NCI-H2227 (cell line): Measurements from ENCODE around the gene ANKRD13B.
A peak's percentile ranks its signal among the peaks of the same experiment; 100 is the strongest.

Experiments used
- DNase-seq: peaks from one replicate; lab custom pipeline; 2025; ENCODE audit not compliant: unreplicated experiment; lab: John Stamatoyannopoulos, UW

ANKRD13B gene

DNA sequence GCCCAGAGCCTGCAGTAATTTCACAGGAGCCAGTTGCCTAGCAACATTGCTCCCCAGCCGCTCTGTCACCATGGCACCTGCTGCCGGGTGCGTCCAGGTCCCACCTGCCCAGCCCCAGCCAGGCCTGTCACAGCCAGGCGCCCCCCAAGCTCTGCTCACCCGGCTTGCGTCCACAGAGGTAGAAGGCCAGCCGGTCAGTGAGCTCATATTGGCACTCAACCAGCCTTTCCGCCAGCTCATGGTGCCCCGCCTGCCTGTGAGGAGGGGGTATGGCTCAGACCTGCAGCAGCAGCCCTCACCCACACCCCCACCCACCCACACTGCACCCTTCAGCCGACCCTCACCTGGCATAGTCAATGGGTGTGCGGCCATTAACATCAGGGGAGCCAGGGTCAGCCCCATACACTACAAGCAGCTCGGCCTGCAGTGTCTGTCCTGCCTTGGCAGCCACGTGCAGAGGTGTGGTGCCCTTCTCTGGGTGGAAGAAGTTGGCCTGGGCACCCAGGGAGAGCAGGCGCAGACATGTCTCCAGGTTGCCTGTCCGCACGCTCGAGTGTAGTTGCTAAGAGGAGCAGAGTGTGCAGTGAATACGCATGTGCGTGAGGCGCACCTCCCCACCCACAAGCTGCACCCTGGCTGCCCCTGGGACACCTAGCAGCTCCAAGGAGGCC, 11.2 kb upstream of the ANKRD13B start:
- peak; percentile 42 for DNase-seq

DNA sequence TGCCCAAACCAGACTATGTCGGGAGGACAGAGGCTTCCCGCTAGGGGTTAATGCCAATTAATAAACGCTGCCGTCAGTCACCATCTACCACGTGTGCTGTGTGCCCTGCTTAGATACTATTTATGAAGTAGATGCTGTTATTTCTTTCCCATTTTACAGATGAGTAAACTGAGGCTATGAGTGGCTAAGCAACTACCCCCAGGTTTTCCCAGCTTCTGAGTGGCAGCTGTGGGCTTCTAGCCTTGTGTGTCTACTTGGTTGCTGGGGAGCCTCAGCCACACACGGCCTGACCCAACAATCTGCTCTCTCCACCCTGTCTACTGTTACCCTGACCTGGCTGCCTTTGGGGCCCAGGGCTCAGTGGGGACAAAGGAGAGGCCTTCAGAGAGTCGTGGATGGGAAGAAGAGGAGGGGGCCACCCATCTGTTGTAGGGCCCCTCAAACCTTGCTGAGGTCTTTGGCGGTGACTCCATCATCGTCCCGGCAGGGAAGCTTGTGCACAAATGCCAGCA, 10.6 kb upstream of the ANKRD13B start:
- DNase-seq = no peak

DNA sequence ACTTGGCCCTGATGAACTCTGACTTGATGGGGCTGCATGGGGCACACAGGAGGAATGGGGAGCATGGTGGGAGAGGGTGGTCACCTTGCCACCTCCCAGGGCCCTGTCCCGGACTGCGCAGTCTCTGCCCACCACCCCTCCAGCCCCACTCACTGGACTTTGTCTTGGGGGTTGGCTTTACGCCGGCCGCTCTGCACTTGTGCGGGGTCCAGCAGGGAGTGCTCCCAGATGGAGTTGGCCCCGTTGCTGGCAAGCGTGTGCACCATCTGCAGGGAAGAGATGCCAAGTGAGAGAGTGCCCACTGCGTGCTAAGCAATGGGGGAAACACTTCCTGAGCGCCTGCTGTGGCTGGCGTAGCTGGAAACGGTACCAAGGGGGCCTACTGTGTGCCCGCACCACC, 10.2 kb upstream of the ANKRD13B start:
- no peak for DNase-seq

DNA sequence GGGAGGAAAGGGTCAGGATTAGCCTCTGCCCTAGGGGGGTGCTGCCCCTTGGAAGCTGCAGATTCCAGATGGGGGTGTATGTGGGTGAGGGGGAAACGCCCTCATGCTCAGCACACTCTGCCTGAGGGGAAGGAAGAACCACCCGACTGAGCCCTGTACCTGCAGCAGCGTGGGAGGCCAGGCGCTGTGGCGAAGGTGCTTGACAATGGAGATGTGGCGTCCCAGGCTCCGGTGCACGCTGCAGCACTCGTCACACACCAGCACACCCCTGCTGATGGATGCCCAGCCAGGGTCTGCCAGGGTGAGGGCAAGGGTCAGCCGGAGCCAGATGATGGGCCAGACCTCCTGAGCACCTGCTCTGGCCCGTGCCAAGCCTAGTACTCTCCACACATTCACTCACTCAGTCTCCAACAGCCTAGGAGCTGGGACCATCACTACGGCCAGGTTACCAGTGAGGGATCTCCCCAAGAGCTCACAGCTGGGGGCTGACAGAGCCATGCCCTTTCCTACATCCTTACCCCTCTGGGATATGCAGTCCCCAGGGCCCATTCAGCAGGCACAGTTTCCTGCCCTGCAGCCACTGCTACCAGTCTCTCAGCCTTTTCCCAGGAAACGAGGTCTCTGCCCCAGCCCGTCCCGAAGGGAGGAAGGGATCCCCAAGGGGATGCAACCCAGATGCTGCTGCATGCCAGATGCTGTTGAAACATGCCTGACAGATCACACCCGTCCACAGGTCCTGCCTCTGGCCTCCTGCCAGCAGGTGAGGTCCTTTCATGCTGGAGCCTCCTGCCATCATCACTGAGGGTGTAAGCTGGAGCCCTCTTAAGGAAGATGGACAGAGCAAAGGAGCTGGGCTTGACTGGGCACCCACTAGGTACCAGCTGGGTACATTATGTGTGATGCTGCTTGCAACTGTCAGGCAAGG, 9.3 kb upstream of the ANKRD13B start:
- DNase-seq = no peak

DNA sequence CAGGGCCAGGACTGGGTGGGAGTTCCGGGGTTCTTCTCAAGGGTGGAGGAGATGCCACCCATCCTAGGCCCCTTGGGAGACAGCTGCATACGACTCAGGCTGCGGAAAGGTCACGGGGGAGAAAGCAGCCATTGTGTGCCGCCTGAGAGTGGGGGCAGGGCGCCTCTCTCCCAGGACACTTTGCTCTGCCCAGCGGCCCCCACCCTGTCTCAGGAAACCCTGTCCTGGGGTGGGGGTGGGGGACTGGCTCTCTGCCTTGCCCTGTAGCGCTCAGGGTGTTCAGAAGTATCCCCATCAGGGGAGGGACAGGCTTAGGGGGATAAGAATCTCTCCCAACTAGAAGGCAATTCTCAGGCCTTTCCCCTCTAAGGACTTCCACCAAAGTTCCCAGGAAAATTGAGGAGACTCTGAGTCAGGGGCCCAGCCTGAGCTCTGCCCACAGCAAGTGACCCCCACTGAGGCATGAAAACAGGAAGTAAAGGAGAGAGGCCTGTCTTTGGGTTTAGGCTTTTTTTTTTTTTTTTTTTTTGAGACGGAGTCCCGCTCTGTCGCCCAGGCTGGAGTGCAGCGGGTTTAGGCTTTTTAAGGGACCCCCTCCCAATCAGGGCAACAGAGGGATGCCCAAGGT, 8.4 kb upstream of the ANKRD13B start:
- DNase-seq = no peak

DNA sequence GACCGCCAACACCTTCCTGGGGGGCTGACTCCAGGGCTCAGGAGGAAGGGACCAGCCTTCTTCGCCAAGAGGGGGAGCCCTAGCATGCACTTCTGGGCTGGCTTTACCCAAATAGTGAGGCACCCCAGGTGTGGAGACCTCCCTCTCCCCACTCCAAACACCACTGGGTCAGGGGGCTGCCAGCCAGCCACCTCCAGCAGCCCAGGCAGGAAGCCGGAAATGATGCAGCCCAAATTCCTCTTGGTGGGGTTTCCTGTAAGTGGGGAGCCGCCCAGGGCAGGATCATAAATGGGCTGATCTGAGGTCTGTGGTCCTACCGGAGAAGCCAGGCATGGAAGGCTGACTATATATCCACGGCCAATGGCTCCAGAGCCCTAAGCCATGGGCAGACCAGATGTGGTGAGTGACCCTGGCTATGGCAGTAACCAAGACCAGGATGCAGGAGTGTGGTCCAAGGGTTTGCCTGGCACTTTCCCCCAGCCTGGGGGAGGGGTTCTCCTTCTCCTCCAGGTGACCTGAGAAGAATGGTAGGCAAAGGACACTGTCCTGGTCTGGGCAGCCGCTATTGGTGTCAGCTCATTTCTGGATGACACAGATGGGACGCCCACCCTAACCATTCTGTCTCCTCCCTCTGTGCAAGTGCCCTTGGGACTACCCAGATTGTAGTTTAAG, 7.7 kb upstream of the ANKRD13B start:
- DNase-seq = no peak

DNA sequence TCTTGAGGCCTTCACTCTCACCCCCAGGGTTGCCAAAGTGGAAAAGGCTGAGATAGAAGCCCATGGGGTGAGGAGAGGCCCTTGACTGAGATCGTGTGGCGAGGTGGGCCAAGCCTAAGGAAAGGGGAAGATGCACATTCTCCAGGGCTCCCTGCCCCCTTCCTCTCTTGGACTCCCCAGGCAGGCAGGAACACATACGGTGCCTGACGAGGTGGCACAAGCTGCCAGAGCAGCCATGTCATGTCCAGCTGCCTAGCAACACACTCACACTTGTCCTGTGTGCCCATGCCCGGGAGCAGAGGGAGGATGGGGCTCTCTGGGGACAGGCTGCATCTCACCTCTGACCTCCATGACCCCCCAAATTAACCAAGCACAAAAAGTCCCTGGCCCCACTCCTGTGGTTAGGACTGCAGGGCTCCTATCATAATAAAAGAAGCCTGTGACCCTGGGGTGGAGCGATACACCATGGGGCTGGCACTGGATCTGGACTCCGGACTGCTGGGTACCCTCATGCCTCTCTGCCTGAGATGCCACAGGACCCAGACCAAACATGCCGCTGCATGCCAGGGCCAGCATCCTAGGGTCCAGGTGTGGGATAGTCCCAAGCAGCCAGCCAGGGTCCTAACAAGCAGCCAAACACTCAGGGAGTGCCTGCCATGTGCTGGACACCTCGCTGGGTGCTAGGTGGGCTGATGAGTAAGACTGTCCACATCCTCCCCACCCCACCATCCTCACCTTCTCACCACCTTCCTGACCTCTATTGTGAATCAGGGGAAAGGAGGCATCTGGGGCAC, 6.1 kb upstream of the ANKRD13B start:
- DNase-seq = no peak

DNA sequence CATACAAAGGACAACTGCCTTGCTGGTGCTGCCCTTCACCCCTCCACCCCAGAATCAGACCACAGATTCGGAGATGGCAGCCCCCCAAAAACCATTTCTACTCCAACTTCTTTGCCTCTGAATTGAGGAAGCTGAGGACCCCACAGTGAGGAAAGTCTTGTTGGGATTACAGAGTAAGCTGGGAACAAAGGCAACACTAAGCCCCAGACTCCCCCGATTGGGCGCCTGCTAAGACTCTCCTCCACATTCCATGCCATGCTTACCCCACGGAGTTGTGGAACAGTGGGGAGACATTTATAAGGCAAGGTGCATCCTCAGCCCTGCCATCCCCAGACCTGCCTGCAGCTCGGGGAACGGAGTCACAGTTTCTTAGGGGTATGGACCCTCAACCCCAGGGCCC, 5.3 kb upstream of the ANKRD13B start:
- no peak for DNase-seq

DNA sequence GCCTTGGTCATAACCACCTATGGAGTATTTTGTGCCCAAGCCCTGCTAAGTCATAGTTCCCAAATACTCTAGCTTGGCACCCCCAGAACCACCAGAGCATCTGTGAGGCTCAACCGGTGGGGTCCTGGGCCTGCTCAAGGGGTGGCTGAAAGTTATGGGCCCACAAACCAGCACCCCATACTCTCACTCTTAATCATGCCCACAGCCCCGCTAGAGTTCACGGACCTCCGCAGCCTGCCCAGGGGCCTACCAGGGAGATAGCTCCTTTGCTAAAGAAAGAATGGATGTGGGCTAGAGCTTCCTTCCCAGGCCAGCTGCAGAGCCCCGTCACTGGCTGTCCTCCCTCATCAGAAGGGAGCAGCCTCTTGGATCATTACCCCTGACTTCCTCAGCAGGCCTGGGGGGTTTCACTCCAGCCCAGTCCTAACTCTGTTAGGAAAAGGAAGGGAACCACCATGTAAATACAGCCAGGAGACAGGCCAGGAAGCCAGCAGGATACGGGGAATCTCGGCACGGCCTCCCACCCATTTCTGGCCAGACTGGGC, 4.8 kb upstream of the ANKRD13B start:
- no peak for DNase-seq

DNA sequence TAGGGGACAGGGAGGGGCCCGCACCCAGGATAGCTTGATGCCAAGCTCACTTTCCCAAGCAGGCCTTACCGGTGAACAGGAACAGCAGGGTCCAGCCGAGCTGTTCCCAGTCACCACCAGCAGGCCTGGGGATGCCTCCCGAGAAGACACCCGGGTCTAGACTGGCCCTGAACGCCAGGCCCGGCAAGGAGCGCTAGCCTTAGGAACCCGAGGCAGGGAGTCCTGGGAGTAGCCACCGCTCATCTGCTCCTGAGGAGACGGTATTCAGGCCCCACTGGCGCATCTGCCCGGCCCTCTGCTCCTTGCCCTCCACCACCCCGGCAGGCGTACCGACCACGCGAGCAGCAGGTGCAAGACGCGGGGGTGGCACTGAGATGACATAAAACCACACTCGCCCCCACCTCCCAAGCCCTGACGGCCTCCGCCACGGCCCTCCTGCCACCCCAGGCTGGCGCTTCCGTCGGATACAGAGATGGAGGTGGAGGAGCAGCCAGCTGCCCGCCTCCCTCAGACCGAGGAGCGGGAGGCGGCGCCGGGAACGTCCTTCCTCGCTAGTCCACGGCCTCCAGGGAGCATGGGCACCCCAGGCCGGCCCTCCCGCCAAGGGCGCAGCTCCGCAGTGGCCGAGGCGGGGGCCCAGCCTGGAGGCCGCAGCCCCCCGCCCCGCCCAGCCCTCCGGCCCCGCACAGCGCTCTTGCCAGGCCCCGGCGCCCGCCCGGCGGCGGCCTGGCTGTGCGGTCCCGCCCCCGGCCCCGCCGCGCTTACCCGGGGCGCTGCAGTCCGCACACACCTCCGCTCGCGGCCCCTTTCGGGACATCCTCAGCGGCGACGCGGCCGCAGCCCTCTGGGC, 4.1 kb upstream of the ANKRD13B start:
- peak; percentile 42 for DNase-seq

DNA sequence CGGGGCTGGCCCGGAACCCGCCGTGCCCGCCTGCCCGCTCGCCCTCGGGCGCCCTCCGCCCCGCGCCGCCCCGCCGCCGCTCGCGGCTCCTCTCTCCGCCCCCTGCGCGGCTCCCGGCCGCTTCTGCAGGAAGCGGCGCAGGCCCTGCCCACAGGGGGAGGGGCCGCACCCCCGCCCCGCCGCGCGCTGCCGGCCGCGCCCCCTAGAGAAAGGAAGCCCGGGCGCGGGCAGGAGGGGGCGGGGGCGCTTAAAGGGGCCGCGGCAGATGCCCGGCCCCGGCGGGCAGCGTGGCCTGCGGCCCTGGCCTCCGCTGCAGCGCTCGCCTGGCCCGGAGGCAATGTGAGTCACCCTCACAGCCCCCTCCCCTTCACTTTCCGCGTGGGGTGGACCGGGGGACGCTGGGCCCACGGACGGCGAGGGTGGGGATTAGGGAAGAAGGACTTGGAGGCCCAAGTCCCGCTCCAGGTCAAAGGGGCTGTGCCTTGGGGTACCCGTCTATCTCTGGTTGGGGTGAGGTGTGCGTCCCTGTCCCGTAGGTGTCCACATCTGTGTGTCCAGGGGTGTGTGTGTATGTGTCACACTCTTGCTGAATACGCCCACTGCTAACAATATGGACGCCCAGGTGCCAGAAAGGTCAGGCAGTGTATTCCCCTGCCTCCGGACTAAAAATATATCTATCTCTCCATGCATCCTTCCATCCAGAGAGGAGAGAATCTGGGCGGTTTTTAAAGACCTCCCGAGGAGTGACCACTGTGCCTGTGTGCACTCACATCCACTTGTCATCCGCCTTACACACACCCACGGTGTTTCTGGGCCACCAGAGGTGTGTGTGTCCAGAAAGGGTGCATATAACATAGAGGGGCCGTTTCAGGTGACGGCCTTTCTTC, 3.2 kb upstream of the ANKRD13B start, which contains the start of gene GIT1:
Gene GIT1, minus strand, starts transcription at position 125 of the 887 bp plus-strand sequence. CDS start 270 bp downstream, outside the sequence.
- DNase-seq = peak; percentile 87

DNA sequence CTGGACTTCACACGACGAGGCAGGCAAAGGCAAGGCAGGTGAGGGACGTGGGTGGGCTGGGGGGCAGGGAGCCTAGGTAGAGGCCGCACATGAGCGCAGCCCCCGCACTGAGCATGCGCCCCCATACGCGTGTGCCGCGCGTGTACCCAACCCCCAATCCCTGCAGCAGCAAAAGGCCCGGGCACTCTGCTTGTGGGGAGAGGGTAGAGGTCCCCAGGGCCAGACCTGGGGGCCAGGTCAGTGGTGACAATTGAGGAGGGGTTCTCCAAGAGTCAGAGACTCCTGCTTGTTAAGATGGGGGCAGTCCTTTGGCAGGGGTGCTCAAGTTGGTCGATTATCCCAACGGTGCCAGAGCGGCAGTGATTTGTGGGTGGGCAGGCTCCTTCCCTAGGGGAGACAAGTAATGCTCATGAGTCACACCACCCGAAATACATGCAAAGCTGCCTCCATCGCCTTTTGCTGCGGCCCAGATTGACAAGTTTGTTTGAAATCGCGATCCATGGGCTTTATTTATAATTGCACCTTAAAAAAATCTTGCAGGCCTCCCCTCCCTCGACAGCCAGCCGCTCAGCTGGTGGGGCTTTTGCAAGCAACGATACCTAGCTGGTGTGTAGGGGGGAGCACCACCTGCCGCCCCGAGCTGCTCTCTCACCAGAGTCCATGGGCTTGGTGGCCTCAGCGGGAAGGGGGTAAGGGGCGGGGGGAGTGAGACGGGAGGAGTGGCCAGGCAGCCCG, 2.4 kb upstream of the ANKRD13B start:
- DNase-seq = peak; percentile 69

DNA sequence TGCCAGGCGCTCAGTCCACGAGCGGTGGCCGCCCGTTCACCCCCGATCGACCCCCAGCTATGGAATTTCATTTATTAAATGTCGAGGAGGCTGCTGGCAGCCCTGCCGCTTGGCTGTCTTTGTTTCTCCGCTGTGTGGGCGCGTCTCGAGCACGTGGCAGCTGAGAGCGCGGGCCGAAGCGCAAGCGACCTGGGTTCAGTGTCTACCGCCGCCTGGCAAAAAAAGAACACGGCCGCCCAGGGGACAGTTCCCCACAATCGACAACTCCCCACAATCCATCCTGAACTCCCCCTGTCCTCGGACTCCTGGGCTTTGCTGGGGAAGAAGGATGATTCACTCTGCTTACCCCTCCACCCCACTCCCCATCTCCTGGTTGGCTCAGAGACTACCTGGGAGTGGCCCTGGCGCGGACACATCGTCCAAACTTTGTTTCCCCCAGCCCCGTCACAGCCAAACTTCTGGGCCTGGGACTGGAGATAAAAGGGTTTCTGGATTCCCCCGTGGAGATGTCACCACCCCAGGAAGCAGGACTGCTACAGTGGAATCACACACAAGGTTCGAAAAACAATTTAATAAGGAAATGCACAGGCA, 1.7 kb upstream of the ANKRD13B start:
- DNase-seq = peak; percentile 69

DNA sequence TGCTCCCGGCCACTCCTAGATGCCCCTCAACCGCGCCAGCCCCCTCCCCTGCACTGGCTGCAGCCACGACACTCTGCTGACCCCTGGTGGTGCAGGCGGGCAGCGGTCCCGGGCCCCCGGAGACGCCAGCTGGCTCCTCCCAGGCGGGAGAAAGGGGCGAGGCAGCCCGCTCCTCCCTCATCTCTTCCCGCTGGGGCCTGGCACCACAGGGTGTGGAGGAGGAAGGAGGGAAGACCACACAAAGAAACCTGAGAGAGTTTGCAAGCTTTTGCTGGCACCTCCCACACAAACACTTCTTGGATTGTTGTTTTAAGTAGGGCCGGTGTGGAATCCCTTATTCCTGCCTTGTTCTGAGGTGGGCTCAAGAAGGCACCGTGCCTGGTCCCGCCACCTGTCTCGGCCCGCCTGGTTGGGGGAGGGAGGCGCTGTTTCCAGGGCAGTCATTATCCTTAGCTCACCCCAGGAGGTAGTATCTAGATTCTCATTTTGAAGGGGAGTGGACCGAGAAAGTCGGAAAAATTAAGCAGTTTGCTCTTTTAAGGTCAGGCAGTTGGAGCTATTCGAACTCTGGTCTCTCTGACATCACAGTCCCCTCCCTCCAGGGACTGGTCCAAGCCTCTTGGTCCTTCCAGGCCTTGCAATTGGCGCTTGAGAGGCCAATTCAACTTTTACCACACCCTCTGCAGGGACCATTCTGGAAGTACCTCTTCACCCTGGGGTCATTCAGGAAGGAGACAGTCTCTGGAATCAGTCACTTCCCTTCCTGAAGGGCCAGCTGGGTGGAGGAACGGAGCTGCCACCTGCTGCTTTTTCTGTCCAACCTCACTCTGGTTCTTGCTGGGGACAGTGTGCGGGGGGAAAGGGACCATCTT, 959 bp upstream of the ANKRD13B start:
- DNase-seq = peak; percentile 90

DNA sequence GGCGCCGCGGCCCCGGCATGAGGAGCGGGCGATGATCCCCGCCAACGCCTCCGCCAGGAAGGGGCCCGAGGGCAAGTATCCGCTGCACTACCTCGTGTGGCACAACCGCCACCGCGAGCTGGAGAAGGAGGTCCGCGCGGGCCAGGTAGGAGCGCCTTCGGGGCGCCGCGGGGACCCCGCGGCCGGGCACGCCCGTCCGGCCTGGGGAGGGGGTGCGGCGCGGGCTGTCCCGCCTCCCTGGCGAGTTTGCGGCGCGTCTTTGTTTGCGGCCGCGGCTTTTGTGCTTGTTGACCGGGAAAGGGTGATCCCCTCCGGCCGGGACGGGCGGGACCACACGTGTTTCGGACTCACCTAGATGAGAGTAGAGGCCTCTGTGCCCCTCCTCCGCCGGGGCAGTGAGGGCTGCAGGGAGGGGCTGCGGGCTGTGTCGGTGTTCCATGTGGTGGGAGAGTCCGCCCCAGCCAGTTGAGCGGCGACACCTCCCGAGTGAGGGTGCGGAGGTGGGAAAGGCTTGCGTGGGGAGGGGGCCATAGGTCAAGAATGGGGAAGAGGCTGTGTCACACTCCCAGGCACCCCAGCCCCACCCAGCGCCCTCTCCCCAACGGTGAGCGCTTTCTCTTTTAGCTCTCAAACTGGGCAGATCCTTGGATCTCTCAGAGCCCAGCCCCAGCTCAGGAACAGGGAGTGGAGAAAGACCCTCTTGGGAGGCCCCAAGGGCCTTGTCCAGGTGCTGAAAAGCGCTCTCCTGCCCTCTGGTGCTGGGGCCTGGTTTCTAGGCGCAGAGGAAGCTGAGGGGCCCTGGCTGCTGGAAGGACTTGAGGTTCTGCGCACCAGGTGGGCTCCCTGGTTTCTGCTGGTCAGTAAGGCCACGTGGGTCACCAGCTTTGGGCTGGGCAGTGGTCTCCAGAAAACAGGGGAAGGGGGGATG, 923 bp downstream of the ANKRD13B start:
- peak; percentile 30 for DNase-seq
